T-helper 9 cell (primary cell): ENCODE data around the gene DCDC2C.

Source experiments
- DNase-seq: peaks from one replicate; pipeline ENCODE4 v3.0.0-alpha.2; 2020

The DCDC2C gene

DNA sequence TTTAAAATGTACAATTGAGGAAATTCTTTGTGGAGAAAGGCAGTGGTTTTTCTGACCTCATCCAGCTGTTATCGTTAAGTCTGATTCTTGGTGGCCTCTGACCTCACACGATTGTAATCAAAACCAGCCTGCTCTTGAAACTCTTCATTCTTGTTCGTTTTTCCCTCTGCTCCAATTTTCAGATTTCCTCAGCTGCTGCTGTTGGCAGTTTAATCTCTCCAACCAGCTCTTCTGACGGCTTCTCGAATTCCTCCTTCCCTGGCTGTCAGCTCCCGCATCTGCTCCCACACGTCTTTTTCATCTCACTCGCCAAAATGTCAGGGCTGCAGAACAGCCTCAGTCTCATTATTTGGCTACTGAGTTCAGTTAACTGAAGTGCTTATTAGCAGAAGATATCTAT, 136.1 kb downstream of the DCDC2C start:
- DNase-seq, result no peak

DNA sequence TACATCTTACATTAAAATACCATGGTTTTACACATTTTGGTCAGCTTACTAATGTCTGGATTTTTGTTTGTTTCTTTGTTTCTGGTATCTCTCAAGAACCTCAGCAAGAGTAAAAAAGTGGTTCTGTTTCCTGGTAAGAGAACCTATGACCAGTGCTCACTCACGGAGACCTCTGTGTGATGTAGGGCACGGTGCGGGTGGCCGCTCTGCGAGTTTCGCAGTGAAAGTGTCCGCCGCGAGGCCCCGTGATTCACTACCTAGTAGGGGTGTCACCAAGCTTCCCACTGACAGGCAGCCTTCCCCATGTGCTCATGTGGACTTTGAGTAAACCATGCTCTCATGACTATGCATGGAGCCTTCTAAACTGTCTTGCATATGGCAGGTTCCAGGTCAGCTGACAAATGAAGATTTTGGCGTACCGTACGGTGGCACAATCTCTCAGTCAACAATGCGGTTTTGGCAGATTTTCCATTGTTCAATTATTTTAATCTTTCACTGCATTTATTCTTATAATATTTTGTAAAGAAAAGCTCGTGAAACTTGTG, 137.3 kb downstream of the DCDC2C start:
- DNase-seq, result no peak

DNA sequence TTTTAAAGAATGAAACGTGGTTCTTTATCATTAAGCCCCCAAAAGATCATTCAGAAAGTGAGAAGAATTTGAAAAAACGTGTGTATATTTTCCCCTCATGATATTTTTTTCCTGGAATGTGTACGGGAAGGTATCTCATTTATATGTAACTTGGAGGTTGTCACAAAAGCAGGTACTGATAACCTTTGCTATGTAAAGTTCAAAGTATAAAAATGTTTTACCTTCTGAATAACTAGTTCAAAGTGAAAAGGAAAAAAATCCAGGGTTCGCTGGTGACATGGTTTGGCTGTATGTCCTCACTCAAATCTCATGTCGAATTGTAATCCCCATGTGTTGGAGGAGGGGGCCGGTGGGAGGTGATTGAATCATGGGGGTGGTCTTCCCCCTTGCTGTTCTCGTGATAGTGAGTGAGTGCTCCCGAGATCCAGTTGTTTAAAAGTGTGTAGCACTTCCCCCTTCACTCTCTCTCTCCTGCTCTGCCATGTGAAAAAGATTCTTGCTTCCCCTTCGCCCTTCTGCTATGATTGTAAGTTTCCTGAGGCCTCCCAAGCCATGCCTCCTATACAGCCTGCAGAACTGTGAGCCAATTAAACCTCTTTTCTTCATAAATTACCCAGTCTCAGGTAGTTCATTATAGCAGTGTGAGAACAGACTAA, 144.2 kb downstream of the DCDC2C start:
- no peak for DNase-seq

DNA sequence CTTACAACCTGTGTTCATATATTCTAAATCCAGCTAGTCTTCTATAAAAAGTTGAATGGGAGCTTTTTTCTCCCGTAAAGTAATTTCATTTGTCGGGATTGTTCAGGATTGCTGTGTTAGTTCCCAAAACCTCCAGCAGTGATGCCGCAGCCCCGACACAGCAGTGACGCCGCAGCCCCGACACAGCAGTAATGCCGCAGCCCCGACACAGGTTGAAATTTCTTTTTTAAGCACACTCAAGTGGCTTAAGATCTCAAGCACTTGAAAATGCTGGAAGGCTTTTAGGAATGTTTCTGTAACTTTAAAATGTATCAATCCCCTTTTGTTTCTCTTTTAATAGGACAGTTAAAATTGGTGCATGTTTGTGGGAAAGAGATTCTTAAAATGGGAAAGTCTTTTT, 145.4 kb downstream of the DCDC2C start:
- no peak for DNase-seq

DNA sequence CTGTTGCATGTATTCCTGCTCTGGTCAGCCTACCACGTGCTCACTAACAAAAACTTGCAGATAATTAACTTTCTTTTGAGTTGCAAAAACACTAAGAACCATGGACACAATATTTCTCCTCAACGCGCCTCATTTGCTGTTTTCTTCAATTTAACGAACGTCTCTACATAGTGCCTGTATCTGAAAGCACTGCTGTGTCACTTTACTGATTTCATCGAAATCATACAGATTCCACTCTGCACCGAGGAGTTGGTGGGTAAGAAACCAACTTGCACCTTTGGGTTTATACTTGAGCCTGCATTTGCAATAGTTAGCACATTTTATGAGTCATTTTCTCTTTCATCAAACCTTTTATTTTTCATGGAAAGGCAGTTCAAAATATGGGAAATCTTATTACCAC, 145.8 kb downstream of the DCDC2C start:
- DNase-seq, result no peak

DNA sequence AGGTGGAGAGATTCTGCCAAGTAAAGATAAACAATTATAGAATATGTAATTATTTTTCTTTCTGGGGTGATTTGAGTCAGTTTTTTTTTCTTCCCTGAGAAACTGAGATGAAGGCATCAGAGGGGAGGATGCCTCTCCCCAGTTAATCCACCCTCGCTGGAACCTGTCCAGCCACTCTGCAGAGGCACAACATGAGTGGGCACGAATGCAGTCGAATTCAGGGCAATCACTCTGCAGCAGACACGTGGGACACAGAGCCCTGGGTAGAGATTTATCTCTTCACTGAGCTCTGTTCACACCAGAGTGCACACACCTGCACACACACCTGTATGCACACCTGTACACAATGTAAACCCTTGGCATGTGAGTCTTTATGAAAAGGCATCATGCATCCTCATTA, 154.2 kb downstream of the DCDC2C start:
- no peak for DNase-seq

DNA sequence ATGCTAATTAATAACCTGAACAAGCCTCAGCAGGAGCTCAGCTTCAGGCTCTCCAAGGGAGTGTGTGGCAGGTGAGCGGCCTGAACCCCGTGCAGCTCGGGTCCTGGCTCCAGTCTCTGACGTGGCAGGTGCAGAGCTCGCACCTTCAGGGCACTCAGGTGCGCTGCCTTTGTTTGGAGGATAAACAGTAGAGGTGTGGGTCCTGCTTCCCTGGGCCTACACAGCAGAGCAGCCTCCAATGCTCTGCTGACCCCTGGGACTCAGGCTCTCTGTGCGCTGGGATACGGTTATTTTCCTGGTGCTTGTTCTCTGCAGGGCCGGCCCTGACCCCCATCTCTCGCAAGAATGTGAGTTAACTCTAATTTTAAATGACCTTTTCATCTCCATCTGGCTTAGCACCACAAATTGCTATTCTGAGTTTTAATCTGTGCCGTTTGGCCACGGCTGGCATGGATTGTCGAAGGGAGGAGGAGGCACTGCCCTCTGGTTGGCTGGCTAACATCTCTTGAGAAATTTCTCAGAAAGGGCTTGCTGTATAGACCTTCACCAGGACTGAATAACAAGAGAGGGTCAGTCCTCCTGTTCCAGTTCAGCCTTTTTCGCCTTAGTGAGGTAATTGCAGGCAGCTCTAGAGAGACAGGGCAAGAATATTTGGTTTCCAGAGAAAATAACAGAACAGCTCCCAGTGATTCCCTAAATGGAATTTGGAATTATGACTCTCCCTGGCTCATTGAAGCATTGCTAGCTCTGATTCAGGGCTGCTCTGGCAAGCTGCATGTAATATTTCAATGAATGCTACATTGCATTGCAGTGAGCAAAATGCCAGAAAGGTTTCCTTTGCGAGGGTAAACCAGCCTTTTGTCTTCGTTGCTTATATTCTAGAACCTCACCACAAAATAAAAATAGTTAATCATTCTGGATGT, 161.8 kb downstream of the DCDC2C start:
- no peak for DNase-seq

DNA sequence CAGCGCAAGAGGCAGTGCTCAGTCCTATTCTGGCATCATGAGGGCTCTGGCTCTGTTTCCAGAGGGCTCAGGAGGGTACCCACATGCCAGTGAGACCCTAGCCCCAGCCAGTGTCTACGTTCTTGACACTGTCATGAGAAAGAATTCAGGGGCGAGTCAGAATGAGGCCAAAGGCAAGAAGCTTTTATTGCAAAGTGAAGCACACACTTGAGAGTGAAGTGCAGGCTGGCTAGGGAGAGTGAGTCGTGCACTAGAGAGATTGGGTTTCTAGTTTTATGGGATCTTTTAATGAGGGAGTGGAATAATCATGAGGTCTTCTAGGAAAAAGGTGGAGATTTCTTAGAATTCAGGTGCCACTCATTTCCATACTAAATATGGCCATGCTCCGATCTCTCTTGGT, 164.1 kb downstream of the DCDC2C start:
- no peak for DNase-seq

DNA sequence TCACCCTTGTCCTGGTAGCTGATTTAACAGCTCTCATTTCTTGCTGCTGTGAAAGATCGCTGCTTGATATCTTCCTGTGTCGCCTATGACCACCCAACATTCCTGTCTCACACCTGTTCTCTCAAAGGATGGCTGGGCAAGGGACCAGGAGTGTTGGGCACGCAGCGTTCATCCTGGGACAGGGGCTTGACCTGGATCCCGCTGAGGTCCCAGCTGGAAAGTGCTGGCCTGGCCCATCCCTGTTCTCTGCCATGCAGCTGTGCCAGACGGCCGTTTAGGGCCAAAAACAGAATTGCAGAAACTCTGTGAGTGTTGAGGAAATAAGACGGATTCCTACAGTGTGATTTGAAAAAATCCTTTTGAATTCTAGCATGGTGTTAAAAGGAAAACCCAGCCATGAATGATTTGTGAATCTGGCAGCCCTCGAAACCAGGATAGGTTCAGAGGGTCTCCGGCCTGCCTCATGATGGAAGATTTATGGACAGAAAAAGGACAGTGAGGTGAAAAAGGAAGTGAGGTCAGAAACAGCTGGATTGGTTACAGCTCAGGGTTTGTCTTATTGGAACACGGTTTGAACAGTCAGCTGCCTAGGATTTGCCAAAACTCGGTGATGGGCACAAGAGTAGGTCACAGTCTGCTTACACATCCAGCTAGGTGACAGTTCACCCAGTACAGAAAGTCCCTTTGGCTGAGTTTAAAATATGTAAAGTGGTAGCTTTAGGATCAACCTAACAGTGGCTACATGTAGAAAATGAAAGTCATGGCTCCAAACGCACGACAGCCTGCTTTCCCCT, 164.8 kb downstream of the DCDC2C start:
- no peak for DNase-seq

DNA sequence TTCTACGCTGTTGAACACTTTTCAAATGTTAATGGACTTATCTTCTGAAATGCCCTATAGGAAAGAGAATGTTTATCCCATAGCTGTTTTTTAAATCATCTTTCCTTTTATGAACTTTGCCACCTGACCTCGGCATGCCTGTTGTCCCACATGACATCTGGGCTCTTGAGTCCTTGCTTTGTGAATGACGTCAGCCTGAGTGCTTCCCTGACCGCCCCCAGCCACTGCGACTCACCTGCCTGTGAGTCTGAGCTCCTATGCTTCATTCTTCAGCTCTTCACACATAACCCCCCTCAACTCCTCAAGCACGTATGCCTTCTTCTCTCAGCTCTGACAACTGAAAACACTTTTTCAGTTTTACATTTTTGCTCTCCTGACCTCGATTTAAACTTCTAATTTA, 166.8 kb downstream of the DCDC2C start:
- no peak for DNase-seq

DNA sequence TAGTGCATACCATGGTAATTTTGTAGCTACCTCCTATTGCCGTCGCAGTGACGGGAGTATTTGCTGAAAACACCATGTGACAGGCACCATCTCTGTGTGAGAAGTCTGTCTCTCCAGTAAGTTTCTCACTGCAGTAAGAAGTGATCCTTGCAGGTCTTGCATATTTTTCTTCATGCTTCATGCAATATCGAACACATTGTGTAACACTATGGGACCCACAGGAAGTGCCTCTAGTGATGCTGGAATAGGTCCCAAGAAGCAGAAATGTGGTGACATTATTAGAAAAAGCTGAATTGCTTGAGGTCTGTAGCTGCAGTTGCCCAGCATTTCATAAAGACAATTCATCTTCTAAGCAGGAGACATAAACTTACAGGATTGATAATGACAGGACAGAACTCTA, 167.6 kb downstream of the DCDC2C start:
- no peak for DNase-seq

DNA sequence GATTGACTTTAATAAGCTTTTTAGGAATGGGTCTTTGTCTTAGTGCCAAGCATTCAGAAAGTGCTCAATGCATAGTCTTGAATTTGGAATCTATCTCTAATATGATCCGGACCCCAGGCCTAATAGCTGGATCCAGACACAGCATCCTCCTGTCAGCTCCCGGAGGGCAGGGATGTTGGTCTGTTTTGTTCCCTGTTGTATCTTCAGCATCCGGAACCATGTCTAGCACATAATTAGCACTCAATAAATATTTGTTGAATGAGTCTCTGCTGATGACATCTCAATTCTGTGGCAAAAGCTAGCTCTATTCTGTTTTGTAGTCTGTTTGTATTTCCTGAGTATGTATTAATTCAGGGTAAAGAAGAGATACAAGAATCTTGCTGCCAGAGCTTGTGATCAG, 169.1 kb downstream of the DCDC2C start:
- DNase-seq, result no peak

DNA sequence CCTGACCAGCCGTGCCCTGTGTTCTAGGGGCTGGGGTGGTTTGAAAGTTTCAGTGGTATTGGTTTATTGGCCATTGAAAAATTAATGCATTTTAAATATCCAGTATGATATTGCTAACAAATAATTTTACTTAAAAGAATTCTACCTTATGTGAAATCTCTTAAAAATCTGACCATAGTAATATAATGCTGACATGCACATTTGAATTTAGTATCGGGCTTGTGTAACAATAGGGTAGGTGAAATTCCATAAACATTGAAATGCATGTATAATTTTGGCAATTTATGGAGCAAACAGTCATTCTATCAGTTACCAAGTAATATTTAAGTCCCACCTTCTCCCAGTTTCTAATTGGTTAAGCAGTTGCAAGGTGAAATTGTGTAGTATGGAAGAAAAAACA, 170.5 kb downstream of the DCDC2C start:
- DNase-seq, result no peak

DNA sequence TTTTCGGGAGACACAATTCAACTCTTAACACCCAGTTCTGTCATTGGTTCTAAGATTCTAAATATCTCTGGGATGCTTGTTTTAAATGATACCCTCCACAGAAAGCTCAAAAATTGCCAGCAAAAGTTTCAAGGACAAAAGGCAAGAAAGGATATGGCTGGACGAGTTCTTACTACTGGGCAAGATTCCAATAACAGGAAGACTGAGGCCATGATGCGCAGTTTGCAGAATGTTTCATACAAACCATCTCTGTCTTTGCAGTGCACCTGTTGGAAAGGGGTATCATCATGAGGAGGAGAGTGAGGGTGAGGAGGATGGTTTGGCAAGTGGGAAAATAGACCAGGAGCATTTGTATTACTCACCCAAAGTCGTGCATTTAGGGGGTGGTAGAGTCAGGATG, 172.8 kb downstream of the DCDC2C start:
- DNase-seq, result no peak

DNA sequence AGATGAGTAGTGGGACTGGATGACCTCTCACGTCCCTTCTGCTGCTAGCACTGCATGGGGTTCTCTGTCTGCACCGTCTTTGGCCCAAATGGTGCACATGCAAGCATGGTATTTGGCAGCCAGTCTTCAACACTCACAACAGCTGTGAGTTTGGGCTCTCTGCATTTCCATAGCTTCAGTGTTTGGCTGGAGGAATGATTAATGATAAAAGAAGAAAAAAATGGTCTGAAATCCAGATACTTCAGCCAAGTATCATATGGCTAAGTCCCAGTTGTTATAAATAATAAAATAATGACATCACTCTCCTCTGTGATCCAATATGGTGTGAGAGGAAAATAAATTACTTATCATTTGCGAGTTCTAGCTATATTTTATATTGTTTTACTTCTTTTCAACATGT, 173.3 kb downstream of the DCDC2C start:
- DNase-seq, result no peak

DNA sequence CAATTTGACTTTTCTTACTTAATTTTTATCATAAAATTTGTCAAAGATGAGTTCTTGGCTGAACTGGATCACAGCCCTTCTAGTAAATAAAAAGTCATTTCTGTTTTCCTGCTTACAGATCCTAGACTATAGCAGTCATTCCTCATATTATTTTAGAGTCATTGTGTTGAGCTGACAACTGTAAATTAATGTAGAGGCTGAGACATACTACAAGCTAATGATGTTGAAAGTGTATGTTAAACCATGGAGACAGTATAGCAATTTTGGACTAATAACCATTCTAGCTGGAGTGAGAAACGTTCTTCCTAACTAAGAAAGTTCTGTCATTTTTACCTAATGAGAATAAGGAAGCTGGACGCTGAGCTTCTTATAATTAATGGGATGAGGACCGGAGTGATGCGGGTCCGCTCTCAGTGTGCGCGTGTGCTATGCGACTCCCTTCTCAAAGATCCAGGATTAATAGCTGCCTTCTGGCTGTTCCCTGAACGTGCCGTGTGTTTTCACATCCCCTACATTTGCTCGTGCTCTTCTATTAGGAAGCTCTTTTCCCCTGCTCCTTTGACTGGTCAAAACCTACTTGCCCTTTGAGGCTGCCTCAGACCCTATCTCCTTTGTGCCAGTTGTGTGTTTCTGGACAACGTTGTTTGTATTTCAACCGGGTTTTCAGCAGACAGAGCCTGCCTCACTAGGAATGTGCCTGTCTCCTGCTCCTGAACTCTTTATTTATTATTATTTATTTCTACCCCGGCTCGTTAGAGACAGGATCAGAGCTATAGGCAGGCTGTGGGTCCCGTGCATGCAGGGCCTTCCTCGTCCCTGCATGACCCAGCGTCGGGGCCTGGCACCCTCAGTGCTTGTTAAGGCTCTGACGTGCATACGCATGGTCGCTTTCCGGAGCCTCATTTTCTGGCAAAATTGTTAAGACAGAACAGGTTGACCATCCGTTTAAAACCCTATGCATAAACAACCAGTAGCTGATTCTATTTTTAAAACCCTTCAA, 182.6 kb downstream of the DCDC2C start:
- no peak for DNase-seq

DNA sequence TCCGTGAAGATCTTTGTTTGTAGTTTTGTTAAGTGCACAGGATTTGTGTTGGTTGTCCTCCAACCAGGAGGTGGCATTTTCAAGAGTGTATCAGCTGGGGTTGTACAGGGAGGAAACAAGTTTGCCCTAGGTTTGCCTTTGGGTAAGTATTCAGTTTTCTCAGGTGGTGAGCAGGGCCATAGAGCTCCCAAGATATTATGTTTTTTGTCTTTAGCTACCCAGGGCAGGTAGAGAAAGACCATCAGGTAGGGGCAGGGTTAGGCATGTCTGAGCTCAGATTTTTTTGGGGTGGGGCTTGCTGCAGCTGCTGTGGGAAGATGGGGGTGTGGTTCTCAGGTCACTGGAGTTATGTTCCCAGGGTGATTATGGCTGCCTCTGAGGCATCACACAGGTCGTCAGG, 191.6 kb downstream of the DCDC2C start:
- DNase-seq, result no peak
